ENCODE data around the gene TMEM63B.
"Not testable (repeated sequence)": the region's sequence is repeated elsewhere in the genome, so short reads cannot be mapped to it uniquely, and the experiment has no call there.

Gene TMEM63B

DNA sequence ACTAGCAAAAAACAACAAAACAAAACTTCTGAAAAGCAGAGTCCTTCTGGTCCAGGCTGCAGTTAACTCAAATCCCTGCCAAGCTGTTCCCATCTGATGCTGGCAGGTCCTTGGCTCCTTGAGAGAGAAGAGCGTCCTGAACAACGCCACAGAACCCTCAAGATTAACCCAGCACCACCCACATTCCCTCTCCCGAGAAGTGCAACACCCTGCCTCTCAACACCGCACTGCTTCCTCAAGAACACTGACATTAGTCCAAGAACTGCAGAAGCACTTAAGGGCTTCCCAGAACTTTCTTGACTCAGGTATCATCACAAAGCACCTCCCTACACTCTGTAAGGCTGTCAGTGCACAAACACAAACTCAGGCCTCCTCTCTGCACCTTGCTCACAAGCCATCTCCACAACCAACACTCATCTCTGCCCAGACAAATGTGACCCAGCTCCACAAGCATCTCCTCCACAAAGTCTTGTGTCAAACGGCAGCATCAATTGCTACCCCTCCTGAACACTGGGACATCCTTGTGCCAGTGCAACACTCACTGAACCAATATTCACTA is 7.6 kb upstream of the TMEM63B start:
- DNase-seq = no peak

DNA sequence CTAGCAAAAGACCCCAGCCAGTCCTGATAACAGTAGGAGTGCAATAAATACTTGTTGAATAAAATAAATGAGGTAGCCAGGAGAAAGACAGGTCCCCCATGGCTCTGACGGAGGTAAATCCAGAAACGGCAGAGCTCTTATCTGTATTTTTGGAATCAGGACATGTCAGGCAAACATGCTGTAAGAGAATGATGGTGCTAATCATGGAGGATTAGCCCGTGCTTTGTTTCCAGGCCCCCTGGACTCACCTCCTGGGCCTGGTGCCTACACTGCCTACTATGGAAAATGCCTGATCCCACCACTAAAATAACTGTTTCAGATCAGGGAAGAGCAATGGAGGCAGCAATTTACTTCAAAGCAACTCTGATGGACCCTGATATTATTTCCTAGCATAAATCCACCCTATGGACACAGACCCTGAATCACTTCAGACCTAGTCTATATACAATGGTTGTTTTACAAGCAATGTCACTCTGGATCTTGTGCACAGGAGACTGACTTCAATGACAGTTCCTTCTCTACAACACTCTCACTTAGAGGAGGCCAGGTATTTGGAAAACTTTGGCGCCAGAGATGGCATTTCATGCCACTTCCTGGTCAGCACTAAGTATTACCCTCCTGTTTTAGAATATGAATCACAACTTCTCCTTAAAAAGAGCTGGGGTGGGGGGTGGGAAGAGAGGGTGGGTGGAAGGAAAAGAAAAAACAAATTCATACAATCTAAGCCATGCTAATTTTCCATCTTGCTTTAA is 6.5 kb upstream of the TMEM63B start:
- DNase-seq = no peak

DNA sequence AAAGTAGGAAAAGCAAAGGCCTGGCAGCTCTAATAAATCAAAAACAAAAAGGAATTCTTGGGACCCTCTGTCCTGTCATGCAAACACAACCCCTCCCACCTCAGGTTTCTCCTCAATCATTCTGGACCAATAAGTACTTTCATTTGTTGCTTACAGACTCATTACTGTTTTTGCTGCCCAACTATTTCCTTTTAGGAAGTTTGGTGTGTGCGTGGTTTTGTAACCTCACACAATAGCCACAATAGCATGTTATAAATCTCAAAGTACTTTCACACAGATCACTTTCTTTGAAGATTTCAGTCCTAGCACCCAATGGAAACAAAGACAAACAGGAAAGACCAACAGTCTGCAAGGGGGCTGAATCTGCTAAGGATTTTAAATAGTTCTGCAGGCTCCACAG is 4.6 kb upstream of the TMEM63B start:
- DNase-seq = peak; percentile 42

DNA sequence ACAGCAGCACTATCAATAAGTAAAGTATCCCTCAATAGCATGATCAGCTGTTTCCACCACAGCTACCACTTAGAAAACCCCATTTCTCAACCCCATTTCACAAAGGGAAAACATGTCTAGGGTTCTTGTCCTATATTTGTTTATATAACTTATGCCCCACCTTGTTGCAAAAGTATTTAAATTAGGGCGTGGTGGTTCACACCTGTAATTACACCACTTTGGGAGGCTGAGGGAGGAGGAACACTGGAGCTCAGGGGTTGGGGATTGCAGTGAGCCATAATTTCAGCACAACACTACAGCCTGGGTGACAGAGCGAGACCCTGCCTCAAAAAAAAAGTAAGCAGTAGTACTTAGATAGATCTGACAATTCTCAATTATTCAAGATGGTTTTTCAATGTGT is 3.8 kb upstream of the TMEM63B start:
- DNase-seq = no peak

DNA sequence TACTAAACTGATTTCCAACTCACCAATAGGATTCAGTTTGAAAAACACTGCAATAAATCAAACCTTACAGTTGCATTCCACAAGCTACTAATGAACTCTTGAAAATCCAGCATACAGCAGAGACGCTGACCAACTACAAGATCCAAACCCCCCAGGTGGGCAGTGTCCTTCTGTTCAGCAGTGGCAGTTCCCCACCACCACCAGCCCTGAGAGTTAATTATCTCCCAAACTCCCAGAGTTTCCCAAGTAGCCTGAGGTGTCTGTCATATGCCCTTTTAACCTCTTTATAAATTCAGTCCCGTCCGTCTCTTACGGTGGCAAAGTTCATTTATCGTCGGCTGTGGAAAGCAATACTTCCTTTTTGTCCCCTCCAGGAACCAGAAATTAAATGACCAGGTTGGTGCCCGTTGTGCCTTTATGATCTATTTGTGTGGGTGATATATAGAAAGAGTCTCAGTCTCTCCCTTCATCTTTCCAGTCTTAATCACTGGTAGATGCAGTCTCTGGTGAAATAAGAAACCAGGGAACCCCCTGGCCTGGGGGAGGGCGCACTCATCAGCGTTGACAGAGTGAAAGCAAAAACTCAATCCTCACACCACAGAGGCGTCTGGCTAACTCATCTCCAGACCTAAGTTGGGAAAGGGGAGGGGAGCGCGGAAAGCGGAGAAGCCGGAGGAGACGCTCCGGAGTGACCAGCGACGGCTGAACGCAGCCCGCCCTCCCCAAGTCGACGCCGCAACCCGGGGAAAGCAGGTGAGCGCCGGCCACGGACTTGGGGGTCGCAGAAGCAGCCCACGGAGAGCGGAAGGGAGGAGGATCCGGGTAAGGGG is 819 bp upstream of the TMEM63B start:
- DNase-seq = peak; percentile 92

DNA sequence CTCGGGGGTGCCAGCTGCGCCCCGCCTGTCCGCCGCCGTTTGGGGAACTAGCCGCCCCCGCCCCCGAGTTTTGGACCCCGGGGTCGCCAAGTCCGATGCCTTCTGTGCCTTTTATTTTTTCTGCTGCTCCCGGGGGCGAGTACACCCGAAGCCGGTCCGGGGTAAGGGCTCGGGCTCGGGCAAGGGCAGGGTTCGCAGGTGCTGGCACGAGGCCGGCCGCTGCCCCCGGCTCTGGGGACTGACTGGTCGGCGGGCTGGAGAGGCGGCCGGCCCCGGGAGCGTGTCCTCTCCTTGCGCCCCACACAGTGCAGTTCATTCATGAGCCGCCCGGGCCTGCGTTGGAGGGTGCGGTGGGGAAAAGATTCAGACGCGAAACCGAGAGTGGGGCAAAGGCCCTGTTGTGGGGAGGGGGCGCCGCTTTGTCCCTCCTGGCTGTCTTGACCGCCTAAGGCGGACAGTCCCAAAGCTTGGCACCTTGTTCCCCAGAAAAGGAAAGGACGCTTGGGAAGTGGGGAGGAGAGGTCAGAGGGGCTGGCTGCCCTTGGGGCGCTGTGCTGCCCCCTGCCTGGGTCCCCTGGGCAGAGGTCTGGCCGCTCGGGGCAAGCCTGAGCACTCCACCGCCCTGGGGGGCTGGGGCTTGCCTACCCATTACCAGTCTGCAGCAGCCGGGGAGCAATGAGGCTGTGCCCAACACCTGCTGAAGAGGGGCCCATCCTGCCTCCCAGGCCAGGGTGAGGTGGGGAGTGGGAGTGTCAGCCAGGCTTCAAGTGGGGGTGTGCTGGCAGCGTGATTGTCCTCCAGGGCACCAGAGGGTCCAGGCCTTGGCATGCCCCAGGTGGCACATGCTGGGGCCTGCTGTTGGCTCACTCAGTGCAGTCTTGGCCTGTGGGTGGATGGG is 915 bp downstream of the TMEM63B start:
- peak; percentile 71 for DNase-seq

DNA sequence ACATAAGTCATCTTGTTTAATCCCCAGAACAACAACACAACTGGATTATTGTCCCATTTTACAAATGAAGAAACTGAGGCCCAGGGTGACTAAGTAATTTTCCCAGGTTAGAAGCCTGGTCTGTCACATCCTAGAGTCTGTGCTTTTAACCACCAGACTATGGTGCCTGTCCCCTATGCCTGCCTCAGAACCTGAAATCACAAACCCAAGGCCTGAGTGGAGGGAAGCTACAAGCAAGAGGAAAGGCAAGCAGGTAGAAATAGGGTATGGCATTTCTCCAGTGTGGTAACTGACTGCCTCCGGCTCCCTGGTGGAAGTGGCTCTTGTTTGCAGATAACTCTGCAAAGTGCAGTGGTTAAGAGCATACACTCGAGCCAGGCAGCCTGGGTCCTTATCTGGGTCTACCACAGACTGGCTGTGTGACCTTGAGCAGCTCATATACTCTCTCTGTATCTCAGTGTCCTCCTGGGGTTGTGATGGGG is 2.5 kb downstream of the TMEM63B start:
- peak; percentile 85 for DNase-seq

DNA sequence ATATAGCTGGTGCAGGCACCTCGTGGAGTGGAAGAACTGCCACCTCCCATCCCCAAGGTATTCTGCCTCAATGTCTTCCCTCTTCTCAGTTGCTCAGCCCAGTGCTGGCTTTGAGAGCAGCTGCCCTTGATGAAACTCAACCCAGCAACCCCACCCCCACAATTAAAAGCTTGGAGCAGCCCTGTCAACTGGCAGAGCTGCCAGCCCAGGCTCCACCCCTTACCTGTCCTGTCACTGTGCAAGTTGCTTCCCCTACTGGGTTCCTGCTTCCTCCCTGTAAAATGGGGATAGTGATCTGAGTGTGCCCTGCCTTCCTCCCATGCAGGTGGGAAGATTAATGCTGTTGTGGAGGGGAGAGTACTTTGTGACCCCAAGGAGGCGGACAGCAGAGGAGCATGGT is 4.5 kb downstream of the TMEM63B start:
- no peak for DNase-seq

DNA sequence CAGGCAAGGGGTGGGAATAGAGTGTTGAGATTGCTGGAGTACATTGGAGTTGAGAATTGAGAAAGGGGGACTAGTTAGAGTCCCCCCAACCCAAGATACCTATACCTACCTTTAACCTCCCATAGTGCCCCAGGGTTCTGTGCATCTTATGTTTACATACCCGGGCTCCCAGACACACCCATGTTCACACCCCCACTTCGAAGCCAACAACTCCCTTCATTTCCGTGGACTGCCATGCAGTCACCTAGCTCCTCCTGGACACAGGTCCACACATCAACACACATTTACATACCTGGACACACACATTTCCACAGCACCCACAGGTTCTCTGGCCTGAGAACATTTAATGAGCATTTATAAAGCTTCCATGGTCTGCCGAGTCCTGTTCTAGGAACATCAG is 5.1 kb downstream of the TMEM63B start:
- no peak for DNase-seq

DNA sequence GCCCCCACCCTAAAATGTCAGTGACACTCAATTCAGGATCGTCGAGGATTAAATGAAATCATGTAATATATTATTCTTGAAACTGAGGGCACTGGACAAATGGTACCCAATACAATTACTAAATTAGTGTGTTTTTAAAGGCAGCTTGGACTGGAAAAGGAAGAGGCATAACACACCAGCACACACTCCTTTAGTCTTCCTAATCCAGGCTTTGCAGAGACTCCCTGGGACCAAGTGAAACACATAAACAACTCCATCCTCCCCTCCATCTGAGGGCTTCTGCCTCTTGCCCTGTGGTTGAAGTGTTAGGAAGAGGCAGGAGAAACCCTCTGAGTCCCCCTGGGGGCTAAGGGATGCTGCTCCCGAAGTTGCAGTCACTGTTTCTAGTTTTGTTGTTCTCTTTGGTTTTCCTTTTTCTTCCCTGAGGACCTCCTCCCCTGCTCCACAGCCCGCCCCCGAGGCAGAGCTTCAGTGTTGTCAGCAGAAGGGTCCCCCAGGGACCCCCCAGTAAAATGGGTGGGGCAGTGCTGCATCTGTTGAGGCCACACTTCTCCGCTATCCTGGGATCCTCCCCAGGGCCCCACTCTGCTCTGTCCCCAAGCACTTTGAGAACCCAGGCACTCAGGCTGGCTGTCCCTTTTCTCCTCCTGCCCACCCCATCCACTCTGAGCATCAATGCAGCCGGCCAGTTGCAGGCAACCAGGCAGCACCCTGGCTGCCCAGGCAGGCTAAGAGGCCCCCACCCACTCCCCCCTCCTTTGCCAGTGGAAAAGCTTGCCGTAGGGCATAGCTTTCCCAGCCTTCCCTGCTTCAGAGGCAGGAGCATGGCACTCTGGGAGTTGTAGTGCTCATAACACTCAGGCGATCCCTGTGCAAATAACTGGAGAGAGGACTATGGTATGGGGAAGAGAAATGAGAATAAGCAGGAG is 5.9 kb downstream of the TMEM63B start:
- peak; percentile 73 for DNase-seq

DNA sequence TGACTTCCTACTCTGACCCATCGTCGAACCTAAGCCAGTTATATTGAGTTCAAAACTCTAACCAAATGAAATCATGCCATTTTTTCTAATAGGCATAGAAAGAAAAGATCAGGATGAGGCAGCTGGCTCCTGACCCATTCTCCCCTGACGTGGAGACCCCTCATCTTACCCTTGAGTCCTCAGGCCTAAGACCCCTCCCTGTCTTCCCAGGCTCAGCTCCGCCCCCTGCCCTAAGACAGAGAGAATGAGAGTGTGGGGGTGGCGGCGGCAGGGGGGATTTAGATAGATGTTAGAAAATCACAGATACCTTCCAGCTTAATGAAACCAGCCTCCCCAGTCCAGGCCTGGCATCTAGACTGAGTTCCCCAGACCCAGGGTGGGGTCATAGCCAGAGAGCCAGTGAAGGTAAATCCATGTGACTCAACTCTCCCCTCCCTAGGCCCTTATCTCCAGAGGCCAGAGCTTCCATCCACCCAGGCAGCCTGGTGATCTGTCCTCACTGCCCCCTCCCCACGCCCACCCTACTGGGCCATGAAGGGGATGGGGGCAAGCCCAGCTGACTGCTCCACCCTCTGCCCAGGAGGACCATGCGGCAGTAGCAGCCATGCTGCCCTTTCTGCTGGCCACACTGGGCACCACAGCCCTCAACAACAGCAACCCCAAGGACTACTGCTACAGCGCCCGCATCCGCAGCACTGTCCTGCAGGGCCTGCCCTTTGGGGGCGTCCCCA is 6.8 kb downstream of the TMEM63B start:
- peak; percentile 79 for DNase-seq

DNA sequence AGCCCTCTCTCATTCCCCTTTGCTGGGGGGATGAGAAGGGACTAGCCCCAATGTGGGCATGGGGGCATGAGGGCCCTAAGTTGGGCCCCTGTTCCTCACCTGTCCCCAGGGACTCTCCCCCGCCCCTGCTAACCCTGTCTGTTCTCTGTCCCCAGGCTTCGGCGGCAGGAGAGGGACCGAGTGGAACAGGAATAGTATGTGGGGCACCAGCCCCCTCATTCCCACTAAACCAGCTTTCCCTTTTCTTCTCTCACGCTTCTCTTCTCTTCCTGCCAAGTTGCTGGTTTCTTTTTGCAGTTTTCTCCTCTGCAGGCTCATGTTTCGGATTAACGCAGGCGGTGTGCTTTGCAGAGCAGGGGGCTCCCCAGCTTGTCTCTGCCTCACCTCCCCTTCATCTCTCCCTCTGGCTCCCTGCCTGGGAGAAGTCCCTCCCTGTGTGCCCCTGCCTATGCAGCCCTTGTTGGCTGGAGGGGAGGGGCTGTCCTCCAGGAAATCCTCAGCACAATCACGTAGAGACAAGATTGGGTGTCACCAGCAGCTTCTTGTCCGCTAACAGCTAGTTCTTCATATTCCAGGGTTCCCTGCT is 7.9 kb downstream of the TMEM63B start:
- no peak for DNase-seq

DNA sequence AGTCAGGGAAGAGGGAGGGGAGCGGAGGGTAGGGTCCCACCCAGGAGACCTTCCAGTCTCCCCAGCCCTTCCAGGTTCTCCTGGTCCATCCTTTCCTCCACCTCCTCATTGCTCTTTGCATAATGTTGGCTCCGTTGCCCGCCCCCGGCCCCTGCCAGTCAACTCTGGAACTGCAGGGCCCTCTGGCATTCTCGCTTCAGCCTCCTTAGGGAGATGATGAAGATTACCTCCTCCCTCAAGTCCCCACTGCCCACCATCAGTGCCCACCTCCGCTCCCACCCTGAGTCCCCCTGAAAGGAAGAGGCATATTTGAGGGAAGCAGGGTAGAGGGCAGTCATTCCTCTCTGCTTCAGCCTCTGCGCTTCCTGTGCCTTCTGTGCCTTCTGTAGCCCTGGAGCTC is 8.5 kb downstream of the TMEM63B start:
- no peak for DNase-seq

DNA sequence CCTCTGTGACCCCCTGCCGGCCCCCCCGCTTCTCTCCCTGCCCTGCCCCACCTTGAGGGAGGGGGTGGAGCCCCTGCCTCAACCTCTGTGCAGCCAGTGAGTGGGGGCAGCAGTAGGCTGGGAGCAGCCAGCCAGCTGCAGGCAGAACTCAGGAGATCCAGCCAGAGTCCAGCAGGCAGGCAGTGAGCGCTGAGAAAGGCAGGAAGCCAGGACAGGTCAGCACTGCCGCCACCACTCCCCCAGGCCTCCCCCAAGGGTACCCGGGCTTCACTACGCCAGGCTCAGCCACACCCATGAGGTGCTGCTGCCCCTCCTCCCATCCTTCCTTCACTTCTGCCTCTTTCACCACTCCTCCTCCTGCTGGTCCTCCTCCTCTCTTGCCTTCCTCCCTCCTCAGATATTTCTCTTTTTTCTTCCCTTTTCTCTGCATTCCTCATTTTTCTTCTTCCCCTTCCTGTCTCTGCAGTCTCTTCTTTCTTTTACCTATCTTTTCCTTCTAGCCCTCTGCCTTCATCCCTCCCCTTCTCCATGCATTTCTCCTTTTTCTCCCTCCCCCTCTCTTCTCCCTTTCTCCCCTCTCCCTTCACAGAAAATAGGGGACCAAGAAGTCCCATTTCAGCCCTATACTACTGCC is 11.5 kb downstream of the TMEM63B start:
- DNase-seq = no peak

DNA sequence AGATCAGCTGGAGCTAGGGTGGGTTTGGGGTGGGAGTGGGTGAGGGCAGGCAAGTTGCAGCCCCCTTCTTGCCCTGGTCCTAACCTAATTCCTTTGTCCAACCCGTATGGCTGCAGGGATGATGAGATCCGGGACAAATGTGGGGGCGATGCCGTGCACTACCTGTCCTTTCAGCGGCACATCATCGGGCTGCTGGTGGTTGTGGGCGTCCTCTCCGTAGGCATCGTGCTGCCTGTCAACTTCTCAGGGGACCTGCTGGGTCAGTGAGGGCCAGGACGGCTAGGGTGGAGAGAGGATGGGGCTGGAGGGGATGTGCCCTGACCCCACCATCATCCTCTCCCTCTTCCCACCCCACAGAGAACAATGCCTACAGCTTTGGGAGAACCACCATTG is 12.0 kb downstream of the TMEM63B start:
- no peak for DNase-seq

DNA sequence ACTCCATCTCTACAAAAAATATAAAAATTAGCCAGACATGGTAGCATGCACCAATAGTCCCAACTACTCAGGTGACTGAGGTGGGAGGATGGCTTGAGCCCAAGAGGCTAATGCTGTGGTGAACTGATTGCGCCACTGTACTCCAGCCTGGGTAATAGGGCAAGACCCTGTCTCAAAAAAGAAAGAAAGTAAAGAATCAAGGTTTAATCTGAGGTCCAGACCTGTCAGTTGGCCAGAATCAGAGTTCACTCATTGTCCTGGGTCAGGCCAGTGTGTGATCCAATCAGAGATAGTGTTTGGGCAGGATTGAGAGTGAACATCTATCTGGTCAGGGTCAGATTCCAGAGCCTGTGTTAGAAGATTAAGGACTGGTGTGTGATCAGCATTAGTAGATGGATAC is 15.5 kb downstream of the TMEM63B start:
- DNase-seq = no peak

DNA sequence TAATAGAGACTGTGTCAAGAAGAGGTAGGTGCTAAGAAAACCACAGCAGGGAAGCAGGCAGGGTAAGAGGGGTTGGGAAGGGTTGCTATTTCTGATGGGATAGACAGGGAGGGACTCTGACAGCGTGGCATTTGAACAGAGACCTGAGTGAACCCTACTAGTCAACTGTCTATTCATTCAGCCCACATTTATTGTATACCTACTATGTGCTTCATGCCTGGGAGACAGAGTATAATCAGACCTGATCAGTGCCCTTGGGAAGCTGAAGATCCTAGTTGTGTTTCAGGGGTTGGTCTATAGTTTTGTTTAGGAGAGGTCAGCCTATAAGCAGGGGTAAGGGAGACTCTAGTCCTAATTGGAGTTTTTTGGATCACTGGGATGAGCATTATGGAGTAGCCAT is 16.4 kb downstream of the TMEM63B start:
- no peak for DNase-seq

DNA sequence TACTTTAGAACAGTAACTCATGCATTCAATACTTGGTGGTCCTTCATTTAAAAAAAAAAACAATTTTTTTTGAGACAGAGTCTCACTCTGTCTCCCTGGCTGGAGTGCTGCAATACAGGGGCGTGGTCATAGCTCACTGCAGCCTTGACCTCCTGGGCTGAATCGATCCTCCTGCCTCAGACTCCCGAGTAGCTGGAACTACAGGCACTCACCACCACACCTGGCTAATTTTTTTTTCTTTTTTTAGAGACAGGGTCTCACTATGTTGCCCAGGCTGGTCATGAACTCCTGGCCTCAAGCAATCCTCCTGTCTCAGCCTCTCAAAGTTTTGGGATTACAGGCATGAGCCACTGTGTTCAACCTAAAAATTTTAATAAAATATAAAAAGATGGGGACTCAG is 17.2 kb downstream of the TMEM63B start:
- DNase-seq = not testable (repeated sequence)

DNA sequence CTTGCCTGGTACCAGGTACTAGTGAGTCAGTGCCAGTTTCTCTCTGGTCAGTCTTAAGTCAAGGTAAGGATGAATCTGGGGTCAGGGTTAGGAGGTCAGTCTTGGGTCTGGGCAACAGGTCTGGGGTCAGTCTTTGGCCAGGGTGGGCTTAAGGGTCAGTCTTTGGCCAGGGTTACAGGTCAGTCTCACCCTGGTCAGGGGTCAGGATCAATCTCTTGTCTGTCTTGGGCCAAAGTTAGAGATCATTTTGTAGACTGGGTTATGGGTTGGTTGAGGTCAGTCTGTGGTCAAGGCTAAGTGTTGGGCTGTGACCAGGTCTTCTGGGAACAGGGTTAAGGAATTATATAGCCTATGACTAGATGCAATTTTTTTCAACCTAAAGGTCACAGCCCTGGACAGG is 18.5 kb downstream of the TMEM63B start:
- DNase-seq = no peak

DNA sequence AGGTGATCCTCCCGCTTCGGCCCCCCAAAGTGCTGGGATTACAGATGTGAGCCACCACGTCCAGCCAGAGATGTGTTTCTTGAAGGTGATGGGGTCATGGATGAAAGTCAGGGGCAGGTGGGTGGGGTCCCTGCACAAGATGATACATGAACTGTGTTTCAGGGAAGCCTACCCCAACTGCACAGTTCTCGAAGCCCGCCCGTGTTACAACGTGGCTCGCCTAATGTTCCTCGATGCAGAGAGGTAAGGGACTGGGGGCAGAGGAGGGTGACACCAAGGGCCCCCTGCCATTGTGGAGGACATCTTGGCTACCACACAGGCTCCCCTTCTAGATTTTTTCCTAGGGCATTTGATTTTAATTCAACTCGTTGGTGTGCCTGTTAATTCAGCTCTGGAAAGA is 19.3 kb downstream of the TMEM63B start:
- DNase-seq = no peak

Measured in OCI-M1 (cell line).